Mammary epithelial cell (primary cell): ENCODE data around the gene IFTAP.

ENCODE experiments used
- CTCF ChIP-seq, 2 donors: IDR thresholded peaks in 1 of 2; conservative IDR thresholded peaks in 1 of 2; 2 replicates each; pipeline ENCODE4 v1.5.1; 2011 to 2012; ENCODE audit warnings: inconsistent platforms in 2 of 2, low read length in 2 of 2, mild to moderate bottlenecking in 2 of 2, control low read depth in 1 of 2, low read depth in 1 of 2; ENCODE audit not compliant: insufficient read depth in 1 of 2; ENCODE audit errors: extremely low read depth in 1 of 2
- EZH2 ChIP-seq: IDR thresholded peaks from 2 replicates; pipeline ENCODE4 v1.6.1; 2012; ENCODE audit warnings: low read length, inconsistent platforms, borderline replicate concordance

- no peak for TF ChIP-seq CTCF (conservative IDR thresholded peaks at IDR 0.05 in 1 of 2, IDR thresholded peaks at IDR 0.05 in 1 of 2; ENCODE audit: extremely low read depth in 1 of 2, insufficient read depth in 1 of 2, low read depth in 1 of 2, low read length in 2 of 2)
- no peak for TF ChIP-seq EZH2
These were observed 15.8 kb upstream of the IFTAP start for GRCh38 chr11:36578458-36578857.
